Measurements from ENCODE around the gene GALT. TPM values are rescaled to one million over a fixed set of nuclear protein-coding genes. Genes with fewer than 3 reads are reported as not detected.

Gene GALT
- total and polyA plus RNA-seq, 2 experiments from 2014 or later, result 121 to 148 TPM

GRCh38 chr9:34623374-34624235 is 22.9 kb upstream of the GALT start:
- no peaks in the 10 kb centered on the region for H3K36me3 ChIP-seq
- H3K4me1 ChIP-seq (ENCODE audit: low read depth), result peaks cover 3% of the 10 kb centered on the region
- no peak overlapping the region for H3K27ac ChIP-seq
- no peaks in the 10 kb centered on the region for H3K9me3 ChIP-seq (ENCODE audit: low read depth)
- DNase-seq (ENCODE audit: low read depth in 1 of 2, low spot score in 1 of 2), result no peak
- TF ChIP-seq CTCF (IDR thresholded peaks at IDR 0.05; ENCODE audit: low read depth, low read length), result no peak
- no peak overlapping the region for H3K4me3 ChIP-seq
- peaks cover 54% of the 10 kb centered on the region for H3K27me3 ChIP-seq

- TF ChIP-seq CTCF (IDR thresholded peaks at IDR 0.05; ENCODE audit: low read depth, low read length), result no peak
- H3K9me3 ChIP-seq (ENCODE audit: low read depth), result no peaks in the 10 kb centered on the region
- H3K36me3 ChIP-seq, result no peaks in the 10 kb centered on the region
- no peak overlapping the region for H3K4me3 ChIP-seq
- no peak overlapping the region for H3K27ac ChIP-seq
- H3K4me1 ChIP-seq (ENCODE audit: low read depth), result peaks cover 2% of the 10 kb centered on the region
- peaks cover 64% of the 10 kb centered on the region for H3K27me3 ChIP-seq
- DNase-seq (ENCODE audit: low read depth in 1 of 2, low spot score in 1 of 2), result no peak
These were observed 21.8 kb upstream of the GALT start for GRCh38 chr9:34624475-34625185.

GRCh38 chr9:34625186-34625486 is 21.3 kb upstream of the GALT start:
- DNase-seq (ENCODE audit: low read depth in 1 of 2, low spot score in 1 of 2), result no peak
- Histone ChIP-seq H3K9me3 (ENCODE audit: low read depth) (no peaks in the 10 kb centered on the region), H3K36me3 (no peaks in the 10 kb centered on the region), H3K27me3 (peaks cover 69% of the 10 kb centered on the region), H3K27ac (no peak overlapping the region), H3K4me1 (ENCODE audit: low read depth) (no peaks in the 10 kb centered on the region), H3K4me3 (no peak overlapping the region)
- TF ChIP-seq CTCF (IDR thresholded peaks at IDR 0.05; ENCODE audit: low read depth, low read length), result no peak

- Histone ChIP-seq H3K9me3 (ENCODE audit: low read depth) (no peaks in the 10 kb centered on the region), H3K27me3 (peaks cover 84% of the 10 kb centered on the region), H3K4me1 (ENCODE audit: low read depth) (no peaks in the 10 kb centered on the region), H3K36me3 (no peaks in the 10 kb centered on the region), H3K27ac (no peak overlapping the region), H3K4me3 (peak overlapping the region; percentile 37)
- no peak for DNase-seq (ENCODE audit: low read depth in 1 of 2, low spot score in 1 of 2)
- TF ChIP-seq CTCF (IDR thresholded peaks at IDR 0.05; ENCODE audit: low read depth, low read length), result no peak
These were observed 18.5 kb upstream of the GALT start for GRCh38 chr9:34627716-34628655.

All from cardiac muscle cell (in vitro differentiated cells and primary cell).